K562 (cell line): ENCODE results near the gene PSMC4. TPM values are rescaled to one million over a fixed set of nuclear protein-coding genes. Genes with fewer than 3 reads are reported as not detected.
A peak's percentile ranks its signal among the peaks of the same experiment; 100 is the strongest.

Experiments
- CBFB ChIP-seq: sonication (generic); formaldehyde crosslinking; IDR thresholded peaks from 2 replicates; pipeline ENCODE4 v1.4.0; 2020; ENCODE audit warnings: mild to moderate bottlenecking, missing genetic modification reagents
- CEBPB ChIP-seq: fragments of 450-650 bp; IDR thresholded peaks from 2 replicates; pipeline ENCODE4 v1.6.1; 2016; ENCODE audit warnings: missing genetic modification characterization, missing compliant biosample characterization
- CEBPG ChIP-seq, 3 experiments: fragments of 200-800 bp in 1 of 3; sonication (Bioruptor generic) in 1 of 3; sonication (generic) in 1 of 3; formaldehyde crosslinking in 1 of 3; IDR thresholded peaks in 2 of 3; conservative IDR thresholded peaks in 1 of 3; 2 replicates each; pipeline versions ENCODE4 v1.6.1 to v1.8.0; 2016 to 2022; ENCODE audit warnings: missing compliant biosample characterization in 2 of 3, missing genetic modification characterization in 2 of 3, mild to moderate bottlenecking in 1 of 3, missing genetic modification reagents in 1 of 3
- CTCFL ChIP-seq: IDR thresholded peaks from 2 replicates; pipeline ENCODE4 v1.6.1; 2011; ENCODE audit warnings: borderline replicate concordance, low read depth, mild to moderate bottlenecking, moderate library complexity, low read length; ENCODE audit not compliant: insufficient read depth, poor library complexity, severe bottlenecking
- CXXC5 ChIP-seq: fragments of 250-450 bp; sonication (Bioruptor Pico); IDR thresholded peaks from 2 replicates; pipeline ENCODE4 v1.8.0; 2022; ENCODE audit warnings: inconsistent platforms, mild to moderate bottlenecking, moderate library complexity
- FUS ChIP-seq: fragments of 200-400 bp; formaldehyde crosslinking; optimal IDR thresholded peaks from 2 replicates; pipeline ENCODE3; 2017; ENCODE audit warnings: low read depth, low read length
- HCFC1 ChIP-seq: IDR thresholded peaks from 2 replicates; pipeline ENCODE4 v1.6.1; 2012; ENCODE audit warnings: low read depth, low read length, improper control_type of control experiment
- HES1 ChIP-seq: fragments of 450-650 bp; IDR thresholded peaks from 2 replicates; pipeline ENCODE4 v1.6.1; 2016; ENCODE audit warnings: low read depth, mild to moderate bottlenecking, moderate library complexity
- HMG20B ChIP-seq: fragments of 250-450 bp; sonication (Bioruptor Pico); IDR thresholded peaks from 2 replicates; pipeline ENCODE4 v1.5.0; 2021; ENCODE audit warnings: mild to moderate bottlenecking
- HNRNPH1 ChIP-seq: fragments of 200-400 bp; formaldehyde crosslinking; optimal IDR thresholded peaks from 2 replicates; pipeline ENCODE3; 2017; ENCODE audit warnings: low read depth, mild to moderate bottlenecking, low read length, moderate library complexity
- MED1 ChIP-seq: sonication (generic); formaldehyde crosslinking; IDR thresholded peaks from 2 replicates; pipeline ENCODE4 v1.8.1; 2023; ENCODE audit warnings: missing genetic modification reagents, borderline replicate concordance
- NFIC ChIP-seq: fragments of 450-650 bp; IDR thresholded peaks from 2 replicates; pipeline ENCODE4 v1.6.1; 2017; ENCODE audit warnings: mild to moderate bottlenecking, inconsistent platforms
- NR0B1 ChIP-seq: fragments of 450-650 bp; IDR thresholded peaks from one replicate; pipeline ENCODE4 v1.6.1; 2018; ENCODE audit warnings: mild to moderate bottlenecking, moderate library complexity; ENCODE audit not compliant: partially characterized antibody
- RUNX1 ChIP-seq: sonication (generic); IDR thresholded peaks from 2 replicates; pipeline ENCODE4 v1.6.1; 2016; ENCODE audit warnings: antibody characterized with exemption, low read depth
- STAT6 ChIP-seq: sonication (generic); formaldehyde crosslinking; IDR thresholded peaks from 2 replicates; pipeline ENCODE4 v1.8.1; 2023; ENCODE audit warnings: mild to moderate bottlenecking, missing genetic modification reagents
- THRB ChIP-seq: fragments of 450-650 bp; formaldehyde crosslinking; conservative IDR thresholded peaks from 2 replicates; pipeline ENCODE4 v1.4.0; 2022; ENCODE audit warnings: mild to moderate bottlenecking, missing genetic modification characterization
- ZNF239 ChIP-seq: fragments of 250-450 bp; sonication (Bioruptor Pico); IDR thresholded peaks from 2 replicates; pipeline ENCODE4 v1.4.0; 2020; ENCODE audit warnings: mild to moderate bottlenecking
- ZNF766 ChIP-seq: fragments of 200-800 bp; sonication (Bioruptor generic); conservative IDR thresholded peaks from 2 replicates; pipeline ENCODE4 v1.6.1; 2016; ENCODE audit warnings: missing genetic modification characterization, missing compliant biosample characterization
- polyA plus RNA-seq, 8 experiments: library from polyadenylated mRNA; depleted of rRNA in 4 of 8; stranded (reverse) in 5 of 8; unstranded in 3 of 8; fragments of >200 nt; fragmentation: Nextera tagmentation in 2 of 8; fragmentation: Illumina TruSeq in 1 of 8; extraction: Ambion mirVana in 2 of 8; extraction: Trizol in 1 of 8; gene quantifications; 2 replicates each; pipeline versions ENCODE4 v1.2.1 to v1.2.3, GENCODE V29; 2011 to 2014; ENCODE audit warnings: inconsistent platforms in 1 of 8, missing spikeins in 1 of 8
- total RNA-seq, 7 experiments: library from RNA; depleted of rRNA in 6 of 7; stranded (reverse); fragments of >200 nt in 6 of 7; fragmentation: Illumina TruSeq in 2 of 7; extraction: Trizol in 2 of 7; gene quantifications; 2 replicates each; pipeline versions ENCODE4 v1.2.1 to v1.2.3, GENCODE V29; 2011 to 2021; ENCODE audit warnings: low replicate concordance in 1 of 7

The PSMC4 gene
- total and polyA plus RNA-seq, 9 of the 15 experiments (the other 6 are each of a cell fraction or from before 2014, with no cell fraction given): 45.9 to 475 (median 142) TPM

GRCh38 chr19:39996811-39997637 lies 26.1 kb downstream of the PSMC4 start, which contains the start of gene ZNF546 (continued):
- TF ChIP-seq CEBPG (CRISPR knock-in tag; IDR thresholded peaks at IDR 0.05) (no peak), CEBPG (tag; conservative IDR thresholded peaks at IDR 0.05 in 1 of 2, IDR thresholded peaks at IDR 0.05 in 1 of 2) (no peak), MED1 (no peak), CTCFL (no peak), RUNX1 (no peak), CEBPB (tag) (no peak), FUS (no peak), HES1 (no peak), NR0B1 (no peak), NFIC (peak; percentile 45; the same call in 1 of the 2 replicates), STAT6 (CRISPR knock-in tag) (no peak), ZNF766 (CRISPR knock-in tag) (peak; percentile 63; the same call in 1 of the 2 replicates), CBFB (CRISPR knock-in tag) (no peak), HCFC1 (peak; percentile 92), HNRNPH1 (no peak), HMG20B (CRISPR knock-in tag) (no peak), ZNF239 (CRISPR knock-in tag) (no peak), CXXC5 (CRISPR knock-in tag) (peak; percentile 74), THRB (CRISPR knock-in tag) (peak; percentile 80; the same call in 1 of the 2 replicates)
